C4-2B (cell line): ENCODE data around the gene ATP13A2.

Experiments used
- H3K27ac ChIP-seq: fragments of 450-650 bp; 2 replicates; pipeline ENCODE4 v1.5.1; 2017
- CTCF ChIP-seq: fragments of 450-650 bp; conservative IDR thresholded peaks from 2 replicates; pipeline ENCODE4 v1.5.1; 2017; ENCODE audit warnings: mild to moderate bottlenecking
- ZFX ChIP-seq: fragments of 450-650 bp; IDR thresholded peaks from 2 replicates; pipeline ENCODE4 v1.6.1; 2017

Gene ATP13A2

GRCh38 chr1:16984717-16985116 lies 27.0 kb downstream of the ATP13A2 start:
- no peak overlapping the region for H3K27ac ChIP-seq
- TF ChIP-seq ZFX (no peak), CTCF (no peak)

DNA sequence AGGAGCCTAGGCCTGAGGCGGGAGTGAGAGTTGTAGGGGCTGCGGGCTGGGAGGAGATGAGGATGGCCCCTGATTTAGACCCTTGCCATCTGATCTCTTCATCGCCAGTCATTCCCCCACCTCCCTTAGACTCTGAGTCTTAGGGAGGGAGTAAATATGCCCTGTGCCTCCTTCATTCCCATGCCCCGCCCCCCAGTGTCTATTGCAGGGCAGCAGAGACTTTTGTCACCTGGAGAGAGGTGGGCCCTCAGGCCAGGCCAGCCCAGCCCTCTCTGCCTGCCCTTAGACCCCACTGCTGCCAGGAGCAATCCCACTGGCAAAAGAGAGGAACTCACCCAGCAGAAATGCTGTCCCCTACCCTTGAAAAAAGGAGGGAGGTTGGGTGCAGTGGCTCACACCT lies 28.1 kb downstream of the ATP13A2 start:
- no peak overlapping the region for H3K27ac ChIP-seq
- no peak for TF ChIP-seq ZFX
- TF ChIP-seq CTCF = no peak

DNA sequence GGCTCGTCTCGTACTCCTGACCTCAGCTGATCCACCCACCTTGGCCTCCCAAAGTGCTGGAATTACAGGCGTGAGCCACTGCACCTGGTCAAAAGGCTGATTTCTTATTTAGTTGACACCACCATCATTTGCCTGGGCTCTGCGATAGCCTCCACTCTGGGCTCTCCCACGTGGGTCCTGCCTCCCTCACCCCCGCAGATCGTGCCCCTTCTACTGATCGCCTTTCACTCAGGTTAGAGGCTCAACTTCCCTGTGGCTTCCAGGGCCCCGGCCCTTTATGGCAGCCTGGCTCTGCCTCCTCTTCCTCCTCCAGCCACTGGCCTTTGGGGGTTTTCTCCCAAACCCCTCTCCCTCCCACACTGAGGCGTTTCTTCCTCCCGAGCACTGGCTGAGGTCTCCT lies 28.8 kb downstream of the ATP13A2 start:
- H3K27ac ChIP-seq = no peak overlapping the region
- no peak for TF ChIP-seq CTCF
- TF ChIP-seq ZFX = no peak

DNA sequence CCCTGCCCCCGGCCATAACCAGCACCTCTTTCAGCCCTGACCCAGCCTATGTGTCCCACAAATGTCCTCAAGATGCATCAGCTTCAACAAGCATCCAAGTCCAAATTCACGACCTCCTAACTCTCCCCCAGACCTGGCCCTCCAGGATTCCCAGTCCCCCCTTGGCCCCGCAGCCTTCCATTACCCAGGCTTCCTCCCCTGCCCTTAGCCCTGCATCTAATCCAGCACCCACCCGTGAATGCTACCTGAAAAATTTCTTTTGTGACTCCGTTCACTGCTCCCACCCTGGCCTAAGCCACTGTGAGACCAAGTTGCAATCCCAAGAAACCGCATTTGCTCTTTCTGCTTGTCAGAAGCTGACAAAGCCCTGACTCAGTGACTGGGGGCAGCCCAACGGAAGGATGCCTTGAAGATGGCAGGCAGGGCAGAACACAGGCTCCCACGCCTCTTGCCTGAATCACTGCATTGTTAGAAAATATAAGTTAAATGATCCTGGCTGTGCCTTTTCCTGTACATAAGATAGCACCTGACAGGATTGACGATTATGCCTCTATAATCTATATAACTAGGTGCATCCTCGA lies 30.4 kb downstream of the ATP13A2 start:
- no peak overlapping the region for H3K27ac ChIP-seq
- TF ChIP-seq ZFX = no peak
- TF ChIP-seq CTCF = no peak

- no peak within 1 kb of the TSS for H3K27ac ChIP-seq
- no peak for TF ChIP-seq CTCF
- no peak for TF ChIP-seq ZFX
Observed at GRCh38 chr1:16980473-16981268, 31.1 kb downstream of the ATP13A2 start, which contains the start of gene MFAP2. MFAP2 (minus strand) TSS chr1:16980620; CDS start chr1:16978273, 2,347 bp downstream.

GRCh38 chr1:16979475-16980327 lies 32.0 kb downstream of the ATP13A2 start:
- H3K27ac ChIP-seq = no peak overlapping the region
- no peak for TF ChIP-seq CTCF
- TF ChIP-seq ZFX = no peak
